ENCODE data around the gene SBF2. TPM values are rescaled to one million over a fixed set of nuclear protein-coding genes. Genes with fewer than 3 reads are reported as not detected.

Gene SBF2
- total and polyA plus RNA-seq, 9 of the 15 experiments (the other 6 are each of a cell fraction or from before 2014, with no cell fraction given) = 0.80 to 9.5 (median 5.0) TPM

DNA sequence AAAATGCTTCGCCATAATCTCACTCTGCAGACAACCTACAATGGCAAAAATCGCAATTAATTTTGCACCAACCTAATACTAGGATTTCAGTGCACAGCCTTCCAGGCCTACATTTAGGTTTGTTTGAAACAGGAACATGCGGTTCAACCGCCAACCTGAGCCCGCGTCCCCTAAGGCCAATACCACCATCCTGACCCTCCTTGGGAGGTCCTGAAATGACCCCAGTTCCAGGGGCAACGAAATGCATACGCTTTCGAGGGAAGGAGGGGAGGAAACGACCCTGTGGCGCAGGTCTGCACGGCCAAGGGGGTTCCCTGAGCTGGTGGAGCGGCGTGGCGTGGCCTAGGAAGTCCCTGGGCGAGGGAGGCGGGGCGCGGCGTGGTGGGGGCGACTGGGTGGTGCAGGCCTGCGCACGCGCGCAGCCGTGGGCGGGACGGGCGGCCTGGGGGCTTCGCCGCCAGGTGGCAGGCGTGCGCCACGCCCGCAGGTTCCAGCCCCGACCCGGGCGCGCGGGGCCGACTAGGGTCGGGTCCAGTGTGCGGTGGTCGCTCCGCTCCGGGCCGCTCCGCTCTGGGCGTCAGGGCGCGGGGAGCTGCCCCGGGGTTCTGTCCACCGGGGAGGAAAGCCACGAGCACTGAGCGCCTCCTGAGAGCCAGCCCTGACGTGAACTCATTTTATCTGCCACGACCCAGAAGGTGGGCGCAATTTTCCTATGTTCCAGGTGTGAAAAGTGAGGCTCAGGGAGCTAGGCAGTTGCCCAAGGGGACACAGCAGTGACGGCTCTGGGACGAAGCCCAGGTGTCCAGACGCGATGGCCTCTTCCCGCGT, 536.0 kb downstream of the SBF2 start (continued):
- TF ChIP-seq, protein P1, sequence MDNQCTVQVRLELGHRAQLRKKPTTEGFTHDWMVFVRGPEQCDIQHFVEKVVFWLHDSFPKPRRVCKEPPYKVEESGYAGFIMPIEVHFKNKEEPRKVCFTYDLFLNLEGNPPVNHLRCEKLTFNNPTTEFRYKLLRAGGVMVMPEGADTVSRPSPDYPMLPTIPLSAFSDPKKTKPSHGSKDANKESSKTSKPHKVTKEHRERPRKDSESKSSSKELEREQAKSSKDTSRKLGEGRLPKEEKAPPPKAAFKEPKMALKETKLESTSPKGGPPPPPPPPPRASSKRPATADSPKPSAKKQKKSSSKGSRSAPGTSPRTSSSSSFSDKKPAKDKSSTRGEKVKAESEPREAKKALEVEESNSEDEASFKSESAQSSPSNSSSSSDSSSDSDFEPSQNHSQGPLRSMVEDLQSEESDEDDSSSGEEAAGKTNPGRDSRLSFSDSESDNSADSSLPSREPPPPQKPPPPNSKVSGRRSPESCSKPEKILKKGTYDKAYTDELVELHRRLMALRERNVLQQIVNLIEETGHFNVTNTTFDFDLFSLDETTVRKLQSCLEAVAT (IDR thresholded peaks at IDR 0.05) = 0 out of 4 replicates have a peak, but pooled peaks of 1 of the 2 experiments have one; percentile 29
- TF ChIP-seq RFX1 (IDR thresholded peaks at IDR 0.05) (no peak), HOXB6 (CRISPR knock-in tag; IDR thresholded peaks at IDR 0.05; ENCODE audit: borderline replicate concordance) (no peak), ZNF57 (CRISPR knock-in tag; IDR thresholded peaks at IDR 0.05) (no peak), MGA (IDR thresholded peaks at IDR 0.05) (peak; percentile 74), ATF2 (CRISPR knock-in tag; IDR thresholded peaks at IDR 0.05) (no peak), ZNF197 (CRISPR knock-in tag; IDR thresholded peaks at IDR 0.05; ENCODE audit: low read depth) (no peak), TRIM24 (IDR thresholded peaks at IDR 0.05) (no peak), CCNT2 (IDR thresholded peaks at IDR 0.05; ENCODE audit: borderline replicate concordance, extremely low read depth, insufficient read length, low read depth, low read length) (peak; percentile 23), HDAC8 (tag; IDR thresholded peaks at IDR 0.05) (no peak)
- TF ChIP-seq, protein P2, sequence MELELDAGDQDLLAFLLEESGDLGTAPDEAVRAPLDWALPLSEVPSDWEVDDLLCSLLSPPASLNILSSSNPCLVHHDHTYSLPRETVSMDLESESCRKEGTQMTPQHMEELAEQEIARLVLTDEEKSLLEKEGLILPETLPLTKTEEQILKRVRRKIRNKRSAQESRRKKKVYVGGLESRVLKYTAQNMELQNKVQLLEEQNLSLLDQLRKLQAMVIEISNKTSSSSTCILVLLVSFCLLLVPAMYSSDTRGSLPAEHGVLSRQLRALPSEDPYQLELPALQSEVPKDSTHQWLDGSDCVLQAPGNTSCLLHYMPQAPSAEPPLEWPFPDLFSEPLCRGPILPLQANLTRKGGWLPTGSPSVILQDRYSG (tag; conservative IDR thresholded peaks at IDR 0.05; ENCODE audit: low read depth) = no peak
